ENCODE data around the gene LCN10.

The LCN10 gene

GRCh38 chr9:136746155-136746490 is 3.4 kb upstream of the LCN10 start:
- no peak for DNase-seq (ENCODE audit: low read depth in 1 of 2, low spot score in 1 of 2)
- no peak for TF ChIP-seq POLR2AphosphoS5 (IDR thresholded peaks at IDR 0.05; ENCODE audit: low read depth)
- no peak for TF ChIP-seq SPI1 (IDR thresholded peaks at IDR 0.05; ENCODE audit: borderline replicate concordance, low read depth)
- no peak for TF ChIP-seq REST (IDR thresholded peaks at IDR 0.05; ENCODE audit: insufficient replicate concordance, low read depth)
- no peak for TF ChIP-seq CTCF (IDR thresholded peaks at IDR 0.05; ENCODE audit: insufficient read depth, low read length)
- no peak for TF ChIP-seq GABPA (IDR thresholded peaks at IDR 0.05; ENCODE audit: low read depth)
- Histone ChIP-seq H3K27me3 (ENCODE audit: insufficient read depth, poor library complexity, severe bottlenecking) (peaks cover 12% of the 10 kb centered on the region), H3K4me3 (replicated peaks; ENCODE audit: insufficient read depth, low read length) (no peak overlapping the region), H3K27ac (replicated peaks) (no peak overlapping the region)

- TF ChIP-seq SPI1 (IDR thresholded peaks at IDR 0.05; ENCODE audit: borderline replicate concordance, low read depth) (no peak), CTCF (IDR thresholded peaks at IDR 0.05; ENCODE audit: insufficient read depth, low read length) (no peak), POLR2AphosphoS5 (IDR thresholded peaks at IDR 0.05; ENCODE audit: low read depth) (no peak), GABPA (IDR thresholded peaks at IDR 0.05; ENCODE audit: low read depth) (no peak), REST (IDR thresholded peaks at IDR 0.05; ENCODE audit: insufficient replicate concordance, low read depth) (no peak)
- Histone ChIP-seq H3K4me3 (replicated peaks; ENCODE audit: insufficient read depth, low read length) (no peak overlapping the region), H3K27me3 (ENCODE audit: insufficient read depth, poor library complexity, severe bottlenecking) (peaks cover 12% of the 10 kb centered on the region), H3K27ac (replicated peaks) (no peak overlapping the region)
- no peak for DNase-seq (ENCODE audit: low read depth in 1 of 2, low spot score in 1 of 2)
Observed at GRCh38 chr9:136745389-136746154, 2.8 kb upstream of the LCN10 start.

GRCh38 chr9:136744773-136745172 is 2.0 kb upstream of the LCN10 start:
- no peak for TF ChIP-seq GABPA (IDR thresholded peaks at IDR 0.05; ENCODE audit: low read depth)
- TF ChIP-seq POLR2AphosphoS5 (IDR thresholded peaks at IDR 0.05; ENCODE audit: low read depth), result no peak
- TF ChIP-seq SPI1 (IDR thresholded peaks at IDR 0.05; ENCODE audit: borderline replicate concordance, low read depth), result no peak
- TF ChIP-seq REST (IDR thresholded peaks at IDR 0.05; ENCODE audit: insufficient replicate concordance, low read depth), result no peak
- no peak for TF ChIP-seq CTCF (IDR thresholded peaks at IDR 0.05; ENCODE audit: insufficient read depth, low read length)
- Histone ChIP-seq H3K27me3 (ENCODE audit: insufficient read depth, poor library complexity, severe bottlenecking) (peaks cover 12% of the 10 kb centered on the region), H3K27ac (replicated peaks) (no peak overlapping the region), H3K4me3 (replicated peaks; ENCODE audit: insufficient read depth, low read length) (no peak overlapping the region)
- DNase-seq (ENCODE audit: low read depth in 1 of 2, low spot score in 1 of 2), result no peak
